OCI-LY7 (cell line): ENCODE results near the gene HLA-F. TPM values are rescaled to one million over a fixed set of nuclear protein-coding genes. Genes with fewer than 3 reads are reported as not detected.

ENCODE experiments used
- BruUV-seq: library from RNA; stranded (reverse); fragments of 400-500 nt; replicated peaks from 2 replicates; lab custom pipeline; 2021; lab: Mats Ljungman, UMichigan
- CTCF ChIA-PET: fragments of 300-600 bp; sonication (Branson Sonifier 250); formaldehyde crosslinking; loops from one replicate; lab custom pipeline; 2022; ENCODE audit warnings: antibody characterized with exemption; ENCODE audit not compliant: unreplicated experiment; lab: Charles Lee
- POLR2A ChIA-PET: fragments of 300-600 bp; sonication (Branson Sonifier 250); formaldehyde crosslinking; loops from one replicate; lab custom pipeline; 2022; ENCODE audit warnings: antibody characterized with exemption; lab: Charles Lee
- DNase-seq: peaks from one replicate; pipeline ENCODE4 v3.0.0-alpha.2; 2015; ENCODE audit warnings: low spot score
- H2AFZ ChIP-seq: fragments of 200-600 bp; sonication (generic), shearing (Covaris generic); 2 replicates; pipeline ENCODE4 v1.6.1; 2014; ENCODE audit warnings: mild to moderate bottlenecking, antibody characterized with exemption, low read length, moderate library complexity
- H3K27ac ChIP-seq: fragments of 200-600 bp; sonication (generic); 2 replicates; pipeline ENCODE4 v1.5.1; 2014; ENCODE audit warnings: mixed run types, low read depth, mild to moderate bottlenecking, moderate library complexity, low read length, inconsistent platforms; ENCODE audit not compliant: poor library complexity, severe bottlenecking
- H3K36me3 ChIP-seq: fragments of 200-600 bp; sonication (generic); 2 replicates; pipeline ENCODE4 v1.6.1; 2014; ENCODE audit warnings: mild to moderate bottlenecking, antibody characterized with exemption, low read length, moderate library complexity, mixed read lengths; ENCODE audit not compliant: insufficient read depth
- H3K4me1 ChIP-seq: fragments of 200-600 bp; sonication (generic); 2 replicates; pipeline ENCODE4 v1.5.1; 2014; ENCODE audit warnings: mild to moderate bottlenecking, low read length; ENCODE audit not compliant: insufficient read depth, poor library complexity, severe bottlenecking
- H3K4me2 ChIP-seq: fragments of 200-600 bp; sonication (generic); 2 replicates; pipeline ENCODE4 v1.6.1; 2014; ENCODE audit warnings: mild to moderate bottlenecking, low read length
- H3K4me3 ChIP-seq: fragments of 200-600 bp; sonication (generic); 2 replicates; pipeline ENCODE4 v1.5.1; 2014; ENCODE audit warnings: mild to moderate bottlenecking, low read depth, low read length; ENCODE audit not compliant: poor library complexity, severe bottlenecking
- H3K79me2 ChIP-seq: fragments of 200-600 bp; sonication (generic); 2 replicates; pipeline ENCODE4 v1.6.1; 2016; ENCODE audit warnings: low read depth, mild to moderate bottlenecking, low read length, moderate library complexity, mixed read lengths; ENCODE audit not compliant: insufficient read depth
- H3K9me2 ChIP-seq: fragments of 200-600 bp; sonication (generic); 2 replicates; pipeline ENCODE4 v1.6.1; 2016; ENCODE audit warnings: mild to moderate bottlenecking, low read length, mixed read lengths; ENCODE audit not compliant: insufficient read depth
- H3K9me3 ChIP-seq: fragments of 200-600 bp; sonication (generic); 2 replicates; pipeline ENCODE4 v1.6.1; 2014; ENCODE audit warnings: mild to moderate bottlenecking, mixed run types, low read length, mixed read lengths
- H4K20me1 ChIP-seq: fragments of 200-600 bp; sonication (generic); 2 replicates; pipeline ENCODE4 v1.6.1; 2014; ENCODE audit warnings: mild to moderate bottlenecking, antibody characterized with exemption, low read length, moderate library complexity, mixed read lengths; ENCODE audit not compliant: insufficient read depth
- EZH2phosphoT487 ChIP-seq: fragments of 200-600 bp; sonication (generic); IDR thresholded peaks from 2 replicates; pipeline ENCODE4 v1.6.1; 2018; ENCODE audit warnings: low read depth, borderline replicate concordance, mild to moderate bottlenecking, mixed run types, antibody characterized with exemption, low read length, moderate library complexity, mixed read lengths
- intact Hi-C: fragments of 100-400 bp; cut with micrococcal nuclease; formaldehyde crosslinking; loops from one replicate; pipeline ENCODE4 v1.10.0; 2022; ENCODE audit not compliant: unreplicated experiment
- total RNA-seq, 2 experiments: library from RNA; depleted of rRNA in 1 of 2; stranded (reverse); fragments of >200 nt in 1 of 2; shearing (Covaris generic) in 1 of 2; gene quantifications; 2 replicates each; pipeline ENCODE4 v1.2.3, GENCODE V29; 2014 to 2022
- TF ChIP-seq, protein P1 (sequence below): fragments of 200-600 bp; sonication (generic); conservative IDR thresholded peaks from 2 replicates; pipeline ENCODE4 v1.5.1; 2014; ENCODE audit warnings: mild to moderate bottlenecking, antibody characterized with exemption, low read length, moderate library complexity, mixed read lengths

Gene HLA-F
- total RNA-seq, 2 experiments from 2014 or later = 56.0 to 83.2 TPM

DNA sequence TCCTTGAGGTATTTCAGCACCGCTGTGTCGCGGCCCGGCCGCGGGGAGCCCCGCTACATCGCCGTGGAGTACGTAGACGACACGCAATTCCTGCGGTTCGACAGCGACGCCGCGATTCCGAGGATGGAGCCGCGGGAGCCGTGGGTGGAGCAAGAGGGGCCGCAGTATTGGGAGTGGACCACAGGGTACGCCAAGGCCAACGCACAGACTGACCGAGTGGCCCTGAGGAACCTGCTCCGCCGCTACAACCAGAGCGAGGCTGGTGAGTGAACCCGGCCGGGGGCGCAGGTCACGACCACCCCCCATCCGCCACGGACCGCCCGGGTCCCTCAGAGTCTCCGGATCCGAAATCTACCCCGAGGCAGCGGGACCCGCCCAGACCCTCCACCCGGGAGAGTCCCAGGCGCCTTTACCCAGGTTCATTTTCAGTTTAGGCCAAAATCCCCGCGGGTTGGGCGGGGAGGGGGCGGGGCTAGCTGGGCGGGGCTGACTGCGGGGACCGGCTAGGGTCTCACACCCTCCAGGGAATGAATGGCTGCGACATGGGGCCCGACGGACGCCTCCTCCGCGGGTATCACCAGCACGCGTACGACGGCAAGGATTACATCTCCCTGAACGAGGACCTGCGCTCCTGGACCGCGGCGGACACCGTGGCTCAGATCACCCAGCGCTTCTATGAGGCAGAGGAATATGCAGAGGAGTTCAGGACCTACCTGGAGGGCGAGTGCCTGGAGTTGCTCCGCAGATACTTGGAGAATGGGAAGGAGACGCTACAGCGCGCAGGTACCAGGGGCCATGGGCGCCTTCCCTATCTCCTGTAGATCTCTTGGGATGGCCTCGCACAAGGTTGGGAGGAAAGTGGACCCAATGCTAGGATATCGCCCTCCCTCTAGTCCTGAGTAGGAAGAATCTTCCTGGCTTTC is 693 bp downstream of the HLA-F start:
- POLR2A ChIA-PET = no interaction called here
- TF ChIP-seq EZH2phosphoT487 = no peak
- TF ChIP-seq, protein P1, sequence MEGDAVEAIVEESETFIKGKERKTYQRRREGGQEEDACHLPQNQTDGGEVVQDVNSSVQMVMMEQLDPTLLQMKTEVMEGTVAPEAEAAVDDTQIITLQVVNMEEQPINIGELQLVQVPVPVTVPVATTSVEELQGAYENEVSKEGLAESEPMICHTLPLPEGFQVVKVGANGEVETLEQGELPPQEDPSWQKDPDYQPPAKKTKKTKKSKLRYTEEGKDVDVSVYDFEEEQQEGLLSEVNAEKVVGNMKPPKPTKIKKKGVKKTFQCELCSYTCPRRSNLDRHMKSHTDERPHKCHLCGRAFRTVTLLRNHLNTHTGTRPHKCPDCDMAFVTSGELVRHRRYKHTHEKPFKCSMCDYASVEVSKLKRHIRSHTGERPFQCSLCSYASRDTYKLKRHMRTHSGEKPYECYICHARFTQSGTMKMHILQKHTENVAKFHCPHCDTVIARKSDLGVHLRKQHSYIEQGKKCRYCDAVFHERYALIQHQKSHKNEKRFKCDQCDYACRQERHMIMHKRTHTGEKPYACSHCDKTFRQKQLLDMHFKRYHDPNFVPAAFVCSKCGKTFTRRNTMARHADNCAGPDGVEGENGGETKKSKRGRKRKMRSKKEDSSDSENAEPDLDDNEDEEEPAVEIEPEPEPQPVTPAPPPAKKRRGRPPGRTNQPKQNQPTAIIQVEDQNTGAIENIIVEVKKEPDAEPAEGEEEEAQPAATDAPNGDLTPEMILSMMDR = peak; percentile 16; the same call in 1 of the 2 replicates
- CTCF ChIA-PET = no interaction called here
- peak overlapping the region; percentile 99 for H2AFZ ChIP-seq
- peak overlapping the region; percentile 91 for H3K4me2 ChIP-seq
- H3K4me1 ChIP-seq = peaks cover 7% of the 10 kb centered on the region
- BruUV-seq = no TSS peak
- no peaks in the 10 kb centered on the region for H3K9me3 ChIP-seq
- DNase-seq = peak; percentile 39
- H3K79me2 ChIP-seq = no peaks in the 10 kb centered on the region
- no peak overlapping the region for H3K27ac ChIP-seq
- H3K9me2 ChIP-seq = no peaks in the 10 kb centered on the region
- peaks cover 9% of the 10 kb centered on the region; the same call in 1 of the 2 replicates for H3K36me3 ChIP-seq
- no peaks in the 10 kb centered on the region for H4K20me1 ChIP-seq
- intact Hi-C loops = no loop called here
- H3K4me3 ChIP-seq = peak overlapping the region; percentile 99

DNA sequence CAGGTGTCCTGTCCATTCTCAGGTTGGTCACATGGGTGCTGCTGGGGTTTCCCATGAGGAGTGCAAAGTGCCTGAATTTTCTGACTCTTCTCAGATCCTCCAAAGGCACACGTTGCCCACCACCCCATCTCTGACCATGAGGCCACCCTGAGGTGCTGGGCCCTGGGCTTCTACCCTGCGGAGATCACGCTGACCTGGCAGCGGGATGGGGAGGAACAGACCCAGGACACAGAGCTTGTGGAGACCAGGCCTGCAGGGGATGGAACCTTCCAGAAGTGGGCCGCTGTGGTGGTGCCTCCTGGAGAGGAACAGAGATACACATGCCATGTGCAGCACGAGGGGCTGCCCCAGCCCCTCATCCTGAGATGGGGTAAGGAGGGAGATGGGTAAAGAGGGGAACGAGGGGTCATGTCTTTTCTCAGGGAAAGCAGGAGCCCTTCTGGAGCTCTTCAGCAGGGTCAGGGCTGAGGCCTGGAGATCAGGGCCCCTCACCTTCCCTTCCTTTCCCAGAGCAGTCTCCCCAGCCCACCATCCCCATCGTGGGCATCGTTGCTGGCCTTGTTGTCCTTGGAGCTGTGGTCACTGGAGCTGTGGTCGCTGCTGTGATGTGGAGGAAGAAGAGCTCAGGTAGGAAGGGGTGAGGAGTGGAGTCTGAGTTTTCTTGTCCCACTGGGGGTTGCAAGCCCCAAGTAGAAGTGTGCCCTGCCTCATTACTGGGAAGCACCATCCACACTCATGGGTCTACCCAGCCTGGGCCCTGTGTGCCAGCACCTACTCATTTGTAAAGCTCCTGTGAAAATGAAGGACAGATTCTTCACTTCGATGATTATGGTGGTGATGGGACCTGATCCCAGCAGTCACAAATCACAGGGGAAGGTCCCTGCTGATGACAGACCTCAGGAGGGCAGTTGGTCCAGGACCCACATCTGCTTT is 2.0 kb downstream of the HLA-F start:
- intact Hi-C loops = no loop called here
- H3K4me3 ChIP-seq = no peak overlapping the region
- H3K9me2 ChIP-seq = no peaks in the 10 kb centered on the region
- no peak for DNase-seq
- no peak for TF ChIP-seq EZH2phosphoT487
- TF ChIP-seq, protein P1 = no peak
- POLR2A ChIA-PET = interaction anchor here (0.5 to 1.0 kb wide), 2 partner anchors 9 to 213 kb away, joined by 3 to 4 read pairs; no protein-coding TSS in a partner anchor
- H2AFZ ChIP-seq = no peak overlapping the region
- peaks cover 7% of the 10 kb centered on the region for H3K4me1 ChIP-seq
- H4K20me1 ChIP-seq = no peaks in the 10 kb centered on the region
- no peak overlapping the region for H3K27ac ChIP-seq
- H3K9me3 ChIP-seq = no peaks in the 10 kb centered on the region
- no peaks in the 10 kb centered on the region for H3K79me2 ChIP-seq
- no TSS peak for BruUV-seq
- peaks cover 9% of the 10 kb centered on the region; the same call in 1 of the 2 replicates for H3K36me3 ChIP-seq
- CTCF ChIA-PET = no interaction called here
- H3K4me2 ChIP-seq = peak overlapping the region; percentile 91; the same call in 1 of the 2 replicates
